A549 treated with ZK216348 at 1 μM for 4 hours (cell line): ENCODE results near the gene GIMAP1. TPM values are rescaled to one million over a fixed set of nuclear protein-coding genes. Genes with fewer than 3 reads are reported as not detected.

ENCODE experiments used
- total RNA-seq: library from RNA; stranded (reverse); fragments of 200-300 nt; extraction: Qiagen RNA extraction; gene quantifications from 5 replicates; pipeline ENCODE4 v1.2.3, GENCODE V29; 2022; ENCODE audit warnings: low read depth

The GIMAP1 gene
- not detected in 5 replicates for total RNA-seq

DNA sequence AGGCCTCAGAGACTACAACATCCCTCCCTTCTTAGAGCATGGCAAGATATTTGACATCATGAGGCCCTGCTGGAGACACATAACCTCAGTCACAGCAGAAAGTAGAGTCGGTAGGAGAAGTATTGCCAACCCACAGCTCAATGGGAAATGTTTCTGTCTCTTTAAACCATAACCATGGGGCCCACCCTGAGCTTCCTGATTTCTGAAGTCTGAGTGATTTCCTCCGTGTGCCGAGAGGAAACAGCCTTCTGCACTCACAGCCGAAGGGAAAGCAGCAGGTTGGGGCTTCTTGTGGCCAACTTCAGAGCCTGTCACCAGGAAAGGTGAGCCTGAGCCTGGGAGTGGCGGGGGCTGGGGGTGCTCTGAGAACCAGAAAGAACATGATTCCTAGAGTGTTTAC, at the start of gene GIMAP1:
GIMAP1 (plus strand) TSS at position 246 of the 400 bp plus-strand sequence. CDS start 2,435 bp downstream, outside the sequence.

DNA sequence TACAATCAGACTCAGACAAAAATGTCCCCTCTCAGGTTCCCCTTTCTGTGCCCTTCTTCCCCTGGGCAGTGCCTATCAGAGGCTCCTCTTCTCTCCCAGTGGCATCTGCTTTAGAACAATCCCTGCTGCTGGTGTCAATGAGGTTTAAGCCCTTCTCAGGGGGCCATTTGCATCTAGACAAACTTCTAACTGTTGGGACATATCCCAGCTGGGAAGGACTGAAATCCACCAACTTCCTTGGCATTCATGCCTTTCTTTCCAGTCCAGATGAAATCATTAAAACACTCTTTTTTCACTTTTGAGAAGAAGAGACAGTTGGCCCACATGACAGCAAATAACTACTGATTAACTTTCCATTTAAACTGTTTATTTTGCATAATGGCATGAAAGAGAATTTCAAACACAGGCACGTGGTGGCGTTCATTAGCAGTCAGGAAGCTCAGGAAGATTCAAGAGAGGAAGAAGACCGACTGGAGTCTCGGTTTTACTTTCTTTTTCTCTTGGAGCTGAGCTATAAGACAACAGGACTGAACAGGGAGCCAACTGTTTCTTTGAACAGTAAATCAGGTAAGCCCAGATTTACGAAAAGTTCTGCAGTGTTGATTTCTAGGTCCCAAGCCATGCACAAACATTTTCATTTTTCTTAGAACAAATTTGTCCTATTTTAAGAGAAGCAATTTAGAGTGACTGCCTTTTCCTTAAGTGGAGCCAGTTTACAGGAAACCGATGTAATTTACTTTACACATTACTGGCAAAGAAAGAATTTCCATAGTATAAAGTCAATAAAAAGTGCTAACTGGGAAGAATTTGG, 31.0 kb upstream of the GIMAP1 start, which contains the start of gene GIMAP2:
GIMAP2 (plus strand) TSS at position 488 of the 811 bp plus-strand sequence. CDS start 1,354 bp downstream, outside the sequence.

DNA sequence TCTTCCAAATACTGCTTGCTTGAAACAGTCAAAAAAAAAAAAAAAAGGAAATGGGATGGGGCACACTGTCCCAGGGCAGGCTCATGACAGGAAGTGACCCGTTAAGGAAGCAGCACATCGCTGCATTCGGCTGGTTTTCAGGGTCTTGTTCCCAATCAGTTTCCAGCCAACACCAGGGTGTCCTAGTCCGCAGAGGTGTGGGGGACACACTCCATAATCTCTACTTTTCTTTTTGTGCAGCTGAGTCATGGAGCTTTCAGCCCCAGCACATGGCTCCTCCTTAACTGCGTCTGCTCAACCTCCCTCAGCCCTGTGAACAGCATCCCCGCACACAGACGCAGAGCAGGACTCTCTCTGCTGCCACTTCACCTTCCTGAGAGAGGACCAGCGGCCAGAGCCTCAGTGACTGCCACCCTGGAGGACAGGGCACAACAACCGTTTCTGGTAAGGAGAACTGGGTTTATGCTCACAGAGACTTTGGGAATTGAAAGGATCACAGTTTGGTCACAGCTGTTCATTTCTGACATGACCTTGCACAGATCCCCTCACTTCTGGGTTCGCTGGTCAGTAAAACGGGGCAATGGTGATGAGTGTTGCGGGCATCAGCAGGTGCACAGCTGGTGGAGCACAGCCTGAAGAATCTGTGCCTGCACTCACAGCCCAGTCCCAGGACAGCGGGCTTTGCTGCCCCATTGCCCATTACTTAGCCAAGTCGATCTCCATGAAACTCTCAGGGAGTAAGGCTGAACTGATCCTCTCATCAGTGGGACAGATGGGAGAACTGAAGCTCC, 21.0 kb downstream of the GIMAP1 start, which contains the start of gene GIMAP5:
GIMAP5 (plus strand) TSS at position 154 of the 791 bp plus-strand sequence. CDS start 3,467 bp downstream, outside the sequence.

Other genes with a start within 250 kb of the GIMAP1 start
- gene GIMAP7, start 201.7 kb upstream of the GIMAP1 start, total RNA-seq = not detected in 5 replicates
- gene GIMAP4, start 149.2 kb upstream of the GIMAP1 start, total RNA-seq = not detected in 5 replicates
- not detected in 5 replicates for gene GIMAP6, start 84.2 kb upstream of the GIMAP1 start, total RNA-seq
- not detected in 5 replicates for gene GIMAP2, start 30.9 kb upstream of the GIMAP1 start, total RNA-seq
- 0.24 TPM in 1 of 5 replicates, not detected in the others for gene GIMAP5, start 20.8 kb downstream of the GIMAP1 start, total RNA-seq
- not detected in 5 replicates for gene TMEM176B, start 83.8 kb downstream of the GIMAP1 start, total RNA-seq
- not detected in 5 replicates for gene TMEM176A, start 84.2 kb downstream of the GIMAP1 start, total RNA-seq
- 0.06 TPM in 1 of 5 replicates, not detected in the others for gene AOC1, start 135.9 kb downstream of the GIMAP1 start, total RNA-seq